HTERT RPE-1 (cell line): ENCODE measurements around the gene SV2C.
"Not testable (repeated sequence)": the region's sequence is repeated elsewhere in the genome, so short reads cannot be mapped to it uniquely, and the experiment has no call there.

Experiments
- in situ Hi-C: fragments of 300-500 bp; cut with MboI; formaldehyde crosslinking; loops from 4 replicates; pipeline ENCODE4 v1.14.3; 2020; ENCODE audit warnings: low sequenced_read_pairs

SV2C gene, protein sequence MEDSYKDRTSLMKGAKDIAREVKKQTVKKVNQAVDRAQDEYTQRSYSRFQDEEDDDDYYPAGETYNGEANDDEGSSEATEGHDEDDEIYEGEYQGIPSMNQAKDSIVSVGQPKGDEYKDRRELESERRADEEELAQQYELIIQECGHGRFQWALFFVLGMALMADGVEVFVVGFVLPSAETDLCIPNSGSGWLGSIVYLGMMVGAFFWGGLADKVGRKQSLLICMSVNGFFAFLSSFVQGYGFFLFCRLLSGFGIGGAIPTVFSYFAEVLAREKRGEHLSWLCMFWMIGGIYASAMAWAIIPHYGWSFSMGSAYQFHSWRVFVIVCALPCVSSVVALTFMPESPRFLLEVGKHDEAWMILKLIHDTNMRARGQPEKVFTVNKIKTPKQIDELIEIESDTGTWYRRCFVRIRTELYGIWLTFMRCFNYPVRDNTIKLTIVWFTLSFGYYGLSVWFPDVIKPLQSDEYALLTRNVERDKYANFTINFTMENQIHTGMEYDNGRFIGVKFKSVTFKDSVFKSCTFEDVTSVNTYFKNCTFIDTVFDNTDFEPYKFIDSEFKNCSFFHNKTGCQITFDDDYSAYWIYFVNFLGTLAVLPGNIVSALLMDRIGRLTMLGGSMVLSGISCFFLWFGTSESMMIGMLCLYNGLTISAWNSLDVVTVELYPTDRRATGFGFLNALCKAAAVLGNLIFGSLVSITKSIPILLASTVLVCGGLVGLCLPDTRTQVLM

GRCh38 chr5:76082772-76083554 lies at the start of gene SV2C:
Gene SV2C, plus strand, starts transcription at chr5:76083383. Its CDS starts 48,368 bp downstream, at chr5:76131751.
- in situ Hi-C loops = no loop called here

DNA sequence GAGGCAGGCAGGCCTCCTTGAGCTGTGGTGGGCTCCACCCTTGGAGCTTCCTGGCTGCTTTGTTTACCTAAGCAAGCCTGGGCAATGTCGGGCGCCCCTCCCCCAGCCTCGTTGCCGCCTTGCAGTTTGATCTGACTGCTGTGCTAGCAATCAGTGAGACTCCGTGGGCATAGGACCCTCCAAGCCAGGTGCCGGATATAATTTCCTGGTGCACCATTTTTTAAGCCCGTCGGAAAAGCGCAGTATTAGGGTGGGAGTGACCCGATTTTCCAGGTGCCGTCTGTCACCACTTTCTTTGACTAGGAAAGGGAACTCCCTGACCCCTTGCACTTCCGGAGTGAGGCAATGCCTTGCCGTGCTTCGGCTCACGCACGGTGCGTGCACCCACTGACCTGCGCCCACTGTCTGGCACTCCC lies 45.4 kb upstream of the SV2C start:
- in situ Hi-C loops = not testable (repeated sequence)

- in situ Hi-C loops = no loop called here
These were observed 45.0 kb upstream of the SV2C start for GRCh38 chr5:76038212-76038611.

DNA sequence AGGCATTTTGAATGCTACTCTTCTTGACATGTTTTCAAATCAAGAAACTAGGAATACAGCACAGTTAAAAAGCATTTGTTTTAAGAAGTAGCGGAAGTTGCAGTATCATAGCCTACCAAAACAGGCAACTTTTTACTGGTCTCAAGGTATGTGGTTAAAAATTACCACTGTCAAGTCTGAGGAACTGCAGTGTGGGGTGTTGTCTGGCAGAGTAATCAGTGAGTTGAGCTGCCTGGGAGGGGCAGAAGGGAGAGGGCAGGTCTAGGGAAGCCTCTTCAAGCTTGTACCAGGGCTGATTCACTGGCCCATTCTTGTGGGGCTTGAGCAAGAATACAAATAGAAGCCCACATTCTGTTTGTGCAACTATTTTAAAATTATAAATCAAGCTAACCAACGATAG lies 42.4 kb upstream of the SV2C start:
- in situ Hi-C loops = no loop called here

GRCh38 chr5:76041863-76042262 lies 41.3 kb upstream of the SV2C start:
- in situ Hi-C loops = no loop called here

DNA sequence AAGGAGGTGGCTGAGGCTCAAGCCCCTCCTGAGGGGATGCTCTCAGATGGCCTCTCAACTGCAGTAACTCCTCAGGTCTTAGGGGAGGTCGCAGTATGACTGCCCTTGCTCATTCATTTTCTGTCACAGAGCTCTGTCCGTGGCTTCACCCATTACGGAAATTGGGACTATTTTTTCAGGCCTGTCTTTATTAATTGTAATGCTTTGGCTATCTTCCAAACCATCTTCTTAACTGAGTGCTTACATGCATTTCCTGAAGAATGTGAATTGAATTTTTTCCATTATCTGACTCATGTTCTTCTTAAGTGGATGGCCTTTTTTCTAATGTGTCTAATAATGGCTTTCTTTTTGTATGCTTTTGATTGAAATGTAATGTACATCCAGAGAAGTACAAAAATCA lies 36.4 kb upstream of the SV2C start:
- in situ Hi-C loops = no loop called here

DNA sequence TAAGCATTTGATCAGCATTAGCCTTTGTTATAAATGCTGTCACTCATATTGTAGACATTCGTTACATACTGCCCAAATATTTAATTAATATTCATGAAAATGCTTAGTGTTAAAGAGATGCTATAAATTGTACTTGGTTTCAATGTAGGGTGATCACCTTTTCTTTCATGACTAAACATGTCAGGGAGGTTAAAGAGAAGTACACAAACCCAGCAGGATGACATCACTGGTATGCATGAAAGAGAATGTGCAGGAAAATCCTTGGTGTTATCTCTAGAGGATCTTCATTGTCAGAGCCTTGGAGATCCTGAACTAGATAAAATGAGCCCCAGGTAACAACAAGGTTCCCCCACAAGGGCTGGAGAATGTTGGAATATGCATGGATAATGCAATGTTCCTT lies 33.0 kb upstream of the SV2C start:
- in situ Hi-C loops = no loop called here

DNA sequence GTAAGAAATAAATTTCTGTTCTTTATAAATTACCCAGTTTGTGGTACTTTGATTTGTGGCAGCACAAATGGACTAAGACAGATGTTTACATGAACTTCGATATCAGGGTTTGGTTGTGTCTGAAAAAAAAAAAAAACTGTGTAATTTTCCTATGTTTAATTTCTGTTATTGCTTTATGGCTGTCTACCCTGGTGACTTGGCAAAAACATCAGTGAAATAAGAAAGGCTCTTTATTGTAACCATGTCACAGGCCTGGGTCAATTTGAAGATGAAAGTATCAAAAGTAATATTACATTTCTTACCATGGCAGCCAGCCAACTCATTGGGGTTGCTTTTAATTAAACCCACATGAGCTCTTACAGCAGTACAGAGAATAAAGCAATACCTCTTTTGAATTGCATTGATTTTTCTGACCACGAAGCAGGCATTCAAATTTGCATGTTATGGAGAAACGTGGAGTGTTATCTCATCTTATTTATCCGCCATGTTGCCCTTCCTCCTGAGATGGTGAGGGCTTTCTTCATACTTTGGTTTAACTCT lies 20.6 kb upstream of the SV2C start:
- in situ Hi-C loops = no loop called here

- in situ Hi-C loops = no loop called here
These were observed 17.9 kb upstream of the SV2C start for GRCh38 chr5:76065258-76065657.

DNA sequence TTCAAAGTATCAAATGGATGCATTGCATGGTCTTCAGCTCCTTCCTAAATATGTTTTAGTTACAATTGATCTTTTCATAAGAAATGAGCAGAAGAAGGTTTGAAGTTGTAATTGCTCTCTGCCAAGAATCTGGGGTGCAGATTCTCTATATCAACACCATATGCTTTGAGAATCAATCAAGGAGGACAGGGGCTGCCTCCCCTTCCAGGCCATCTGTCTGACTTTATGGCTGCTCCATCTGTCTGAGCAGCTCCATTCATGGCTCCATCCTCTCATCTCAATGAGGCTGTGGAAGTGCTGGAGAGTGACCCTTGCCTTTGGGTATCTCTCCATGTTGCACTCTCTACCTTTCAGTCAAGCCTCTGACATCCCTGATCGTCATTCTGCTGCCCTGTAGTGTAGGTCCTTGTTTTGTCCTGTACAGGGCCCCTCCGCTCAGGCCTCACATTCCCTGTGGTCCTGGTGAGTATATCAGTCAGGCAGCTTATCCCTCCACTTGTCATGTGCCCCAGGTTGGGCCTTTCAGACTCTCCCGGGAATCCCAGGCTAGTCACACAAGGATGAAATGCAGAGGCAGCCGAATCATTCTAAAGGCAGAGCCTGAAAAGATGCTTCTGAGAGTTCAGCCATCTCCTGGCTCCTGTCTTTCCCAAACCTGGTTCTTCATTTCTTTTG lies 14.0 kb upstream of the SV2C start:
- in situ Hi-C loops = no loop called here

- in situ Hi-C loops = no loop called here
These were observed 8.6 kb upstream of the SV2C start for GRCh38 chr5:76074487-76075065.

GRCh38 chr5:76081811-76082771 lies 1.1 kb upstream of the SV2C start:
- in situ Hi-C loops = no loop called here

- in situ Hi-C loops = no loop called here
These were observed 642 bp downstream of the SV2C start for GRCh38 chr5:76083555-76084495.

- in situ Hi-C loops = no loop called here
These were observed 1.5 kb downstream of the SV2C start for GRCh38 chr5:76084496-76085242.

GRCh38 chr5:76085243-76085579 lies 2.0 kb downstream of the SV2C start:
- in situ Hi-C loops = no loop called here

GRCh38 chr5:76086095-76086494 lies 2.9 kb downstream of the SV2C start:
- in situ Hi-C loops = no loop called here

- in situ Hi-C loops = not testable (repeated sequence)
These were observed 6.0 kb downstream of the SV2C start for GRCh38 chr5:76089156-76089555.
